ENCODE data around the gene RPS16.
A peak's percentile ranks its signal among the peaks of the same experiment; 100 is the strongest.

RPS16 gene

DNA sequence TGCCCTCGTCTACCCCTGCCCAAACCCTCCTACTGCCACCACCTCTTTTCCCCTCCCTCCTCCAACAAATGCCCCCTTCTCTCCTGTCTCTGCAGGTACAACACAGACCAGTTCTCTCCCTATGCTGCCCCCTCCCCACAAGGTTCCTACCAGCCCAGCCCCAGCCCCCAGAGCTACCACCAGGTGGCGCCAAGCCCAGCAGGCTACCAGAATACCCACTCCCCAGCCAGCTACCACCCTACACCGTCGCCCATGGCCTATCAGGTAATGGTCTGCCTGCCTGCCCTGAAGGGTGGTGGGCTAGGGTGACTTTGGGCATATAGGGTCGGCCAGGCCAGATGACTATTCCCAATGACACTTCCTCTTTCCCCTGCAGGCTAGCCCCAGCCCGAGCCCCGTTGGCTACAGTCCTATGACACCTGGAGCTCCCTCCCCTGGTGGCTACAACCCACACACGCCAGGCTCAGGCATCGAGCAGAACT is 38.4 kb upstream of the RPS16 start:
- H3K4me3 ChIP-seq: no peak overlapping the region
- no peak overlapping the region for H3K27ac ChIP-seq
- no peaks in the 10 kb centered on the region for H3K9me3 ChIP-seq (replicated peaks in 1 of 11)
- TF ChIP-seq Cebpa-rat (IDR thresholded peaks at IDR 0.05): no peak
- peaks cover 8 to 66% (median 55%) of the 10 kb centered on the region in 11 experiments; a peak in 20 of 22 replicates for H4K20me1 ChIP-seq
- no peak overlapping the region for H3K4me2 ChIP-seq
- no peaks in the 10 kb centered on the region for H3K27me3 ChIP-seq
- H3K4me1 ChIP-seq: peaks cover 0 to 9% (median 1%) of the 10 kb centered on the region in 10 experiments; a peak in 13 of 20 replicates
- H3K36me3 ChIP-seq: peaks cover 78 to 91% (median 85%) of the 10 kb centered on the region in 11 experiments
- no peak overlapping the region for H3K9ac ChIP-seq

DNA sequence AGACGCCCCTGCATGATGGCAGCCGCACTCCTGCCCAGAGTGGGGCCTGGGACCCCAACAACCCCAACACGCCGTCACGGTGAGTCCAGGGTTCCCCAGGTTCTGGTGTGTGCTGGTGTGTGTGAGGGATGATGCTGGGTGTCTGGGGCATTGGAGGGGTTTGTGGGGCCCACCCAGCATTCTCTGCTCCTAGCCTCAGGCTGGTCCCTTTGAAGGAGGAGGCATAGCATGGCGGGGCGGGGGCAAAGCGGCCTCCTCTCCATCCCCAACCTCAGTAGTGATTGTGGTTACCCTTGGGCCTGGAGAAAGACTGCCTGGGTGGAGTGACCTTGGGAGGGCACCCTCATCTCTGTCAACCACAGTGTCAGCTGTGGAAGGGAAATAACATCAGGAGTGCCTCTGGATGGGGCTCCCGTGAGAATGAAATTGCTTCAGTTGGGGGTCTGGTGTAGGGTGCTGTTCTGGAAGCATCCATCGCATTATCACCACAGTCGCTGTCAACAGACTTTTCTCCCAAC is 37.8 kb upstream of the RPS16 start:
- H3K4me2 ChIP-seq: no peak overlapping the region

DNA sequence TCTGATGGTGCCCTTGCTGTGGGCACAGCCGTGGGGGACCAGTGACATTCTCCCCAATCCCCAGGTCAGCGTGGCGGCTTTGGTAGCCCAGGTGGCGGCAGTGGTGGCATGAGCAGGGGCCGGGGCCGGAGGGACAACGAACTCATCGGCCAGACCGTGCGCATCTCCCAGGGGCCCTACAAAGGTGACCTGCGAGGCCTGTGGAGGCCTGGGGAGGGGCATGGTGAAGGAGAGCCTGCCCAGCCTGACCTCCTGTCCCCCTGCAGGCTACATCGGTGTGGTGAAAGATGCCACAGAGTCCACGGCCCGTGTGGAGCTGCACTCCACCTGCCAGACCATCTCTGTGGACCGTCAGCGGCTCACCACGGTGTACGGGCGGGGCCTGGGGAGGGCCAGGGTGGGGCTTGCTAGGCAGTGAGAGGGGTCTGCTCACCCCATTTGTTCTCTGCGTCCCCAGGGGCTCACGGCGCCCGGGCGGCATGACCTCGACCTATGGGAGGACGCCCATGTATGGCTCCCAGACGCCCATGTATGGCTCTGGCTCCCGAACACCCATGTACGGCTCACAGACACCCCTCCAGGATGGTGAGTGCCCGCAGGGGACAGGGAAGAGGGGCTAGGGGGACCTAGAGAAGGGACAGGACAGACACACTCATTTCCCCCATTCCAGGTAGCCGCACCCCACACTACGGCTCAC is 37.1 kb upstream of the RPS16 start:
- Histone ChIP-seq H3K4me3 (no peak overlapping the region), H3K4me1 (peaks cover 0 to 22% (median 13%) of the 10 kb centered on the region in 10 experiments; a peak in 16 of 20 replicates), H3K9me3 (replicated peaks in 1 of 11) (no peaks in the 10 kb centered on the region), H3K27me3 (no peaks in the 10 kb centered on the region), H3K36me3 (peaks cover 90 to 100% (median 98%) of the 10 kb centered on the region in 11 experiments), H3K4me2 (no peak overlapping the region), H3K27ac (no peak overlapping the region), H4K20me1 (peaks cover 13 to 78% (median 65%) of the 10 kb centered on the region in 11 experiments; a peak in 20 of 22 replicates), H3K9ac (peak overlapping the region in 1 of 11 experiments; percentile 23; a peak in 1 of 22 replicates)
- TF ChIP-seq Cebpa-rat (IDR thresholded peaks at IDR 0.05): no peak

More for the DNA sequence above, 37.8 kb upstream of the RPS16 start:
- Histone ChIP-seq H3K4me1 (peaks cover 0 to 16% (median 7%) of the 10 kb centered on the region in 10 experiments; a peak in 16 of 20 replicates), H3K36me3 (peaks cover 84 to 97% (median 91%) of the 10 kb centered on the region in 11 experiments), H3K27ac (no peak overlapping the region), H3K9me3 (replicated peaks in 1 of 11) (no peaks in the 10 kb centered on the region), H3K9ac (0 out of 22 replicates have a peak overlapping the region, but pooled peaks of 1 of the 11 experiments have one; percentile 9), H4K20me1 (peaks cover 13 to 72% (median 59%) of the 10 kb centered on the region in 11 experiments; a peak in 20 of 22 replicates), H3K4me3 (no peak overlapping the region), H3K27me3 (no peaks in the 10 kb centered on the region)
- no peak for TF ChIP-seq Cebpa-rat (IDR thresholded peaks at IDR 0.05)

DNA sequence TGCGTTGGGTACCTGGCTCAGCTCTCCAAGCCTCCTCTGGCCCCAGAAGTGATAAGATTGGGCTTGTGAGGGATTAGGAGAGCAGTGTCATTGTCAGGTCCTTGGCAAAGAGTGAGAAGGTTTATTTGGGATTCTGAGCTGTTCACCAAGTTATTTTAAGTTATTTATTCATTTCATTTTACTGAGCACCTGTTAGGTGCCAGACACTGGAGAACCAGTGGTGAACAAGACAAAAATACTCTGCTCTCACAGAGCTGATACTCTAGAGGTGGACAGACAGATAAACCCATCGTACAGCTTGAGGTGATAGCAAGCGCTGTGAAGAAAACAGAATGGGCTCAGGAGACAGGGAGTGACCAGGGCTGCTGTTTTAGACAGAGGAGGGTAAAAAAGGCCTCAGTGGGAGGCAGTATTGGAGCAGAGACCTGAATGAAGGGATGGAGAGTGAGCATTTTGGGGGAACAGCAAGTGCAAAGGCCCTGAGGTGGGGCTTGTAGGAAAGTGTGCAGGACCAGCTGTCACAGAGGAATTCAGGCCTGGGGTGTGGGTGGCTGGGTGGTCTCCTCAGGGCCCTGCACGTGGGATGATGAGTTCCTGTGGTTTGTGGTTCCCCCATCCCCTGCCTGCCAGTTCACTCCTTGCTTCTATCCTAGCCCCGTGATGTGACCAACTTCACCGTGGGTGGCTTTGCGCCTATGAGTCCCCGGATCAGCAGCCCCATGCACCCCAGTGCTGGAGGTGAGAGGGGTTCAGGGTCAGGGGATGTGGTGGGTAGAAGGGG is 36.2 kb upstream of the RPS16 start:
- peaks cover 13 to 85% (median 70%) of the 10 kb centered on the region in 11 experiments; a peak in 20 of 22 replicates for H4K20me1 ChIP-seq
- no peak overlapping the region for H3K4me3 ChIP-seq
- H3K4me2 ChIP-seq: no peak overlapping the region
- H3K9me3 ChIP-seq (replicated peaks in 1 of 11): no peaks in the 10 kb centered on the region
- no peak for TF ChIP-seq Cebpa-rat (IDR thresholded peaks at IDR 0.05)
- H3K27ac ChIP-seq: no peak overlapping the region
- no peaks in the 10 kb centered on the region for H3K27me3 ChIP-seq
- peak overlapping the region in 2 of 11 experiments; percentile 21 to 23; a peak in 3 of 22 replicates for H3K9ac ChIP-seq
- peaks cover 0 to 28% (median 20%) of the 10 kb centered on the region in 10 experiments; a peak in 16 of 20 replicates for H3K4me1 ChIP-seq
- peaks cover 98 to 100% (median 100%) of the 10 kb centered on the region in 11 experiments for H3K36me3 ChIP-seq

DNA sequence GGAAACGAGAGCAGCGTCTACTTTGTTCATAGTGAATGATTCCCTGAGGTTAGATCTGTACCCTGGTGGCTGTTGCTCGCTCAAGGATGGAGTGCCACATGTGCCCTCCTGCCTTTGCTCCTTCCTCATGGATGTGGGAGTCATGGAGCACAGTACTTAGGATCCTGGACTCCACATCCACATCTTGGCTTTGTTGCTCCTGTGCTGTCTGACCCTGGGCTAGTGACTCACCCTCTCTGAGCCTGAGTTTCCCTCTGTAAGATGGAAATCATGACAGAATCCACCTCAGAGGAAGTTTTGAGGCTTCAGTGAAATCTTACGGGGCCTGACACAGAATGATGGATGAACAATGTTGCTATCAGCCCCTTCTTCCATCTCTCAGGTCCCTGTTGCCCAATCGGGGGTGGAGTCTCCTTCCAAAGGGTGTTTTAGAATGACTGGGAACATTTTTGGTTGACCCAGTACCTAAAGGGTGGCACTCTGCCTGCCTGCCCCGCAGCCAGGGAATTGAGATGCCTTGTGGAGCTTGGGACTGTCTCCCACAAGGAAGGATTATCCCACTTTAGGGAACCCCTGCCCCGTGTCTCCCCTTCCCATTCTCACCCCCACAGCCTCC is 35.1 kb upstream of the RPS16 start:
- Histone ChIP-seq H3K9ac (peak overlapping the region in 1 of 11 experiments; percentile 11; a peak in 2 of 22 replicates), H3K27ac (no peak overlapping the region), H3K4me2 (no peak overlapping the region), H3K9me3 (replicated peaks in 1 of 11) (no peaks in the 10 kb centered on the region), H3K27me3 (no peaks in the 10 kb centered on the region), H3K4me3 (no peak overlapping the region), H3K4me1 (peaks cover 0 to 31% (median 20%) of the 10 kb centered on the region in 10 experiments; a peak in 16 of 20 replicates), H4K20me1 (peaks cover 15 to 93% (median 70%) of the 10 kb centered on the region in 11 experiments; a peak in 20 of 22 replicates), H3K36me3 (peaks cover 98 to 100% (median 100%) of the 10 kb centered on the region in 11 experiments)
- TF ChIP-seq Cebpa-rat (IDR thresholded peaks at IDR 0.05): no peak

DNA sequence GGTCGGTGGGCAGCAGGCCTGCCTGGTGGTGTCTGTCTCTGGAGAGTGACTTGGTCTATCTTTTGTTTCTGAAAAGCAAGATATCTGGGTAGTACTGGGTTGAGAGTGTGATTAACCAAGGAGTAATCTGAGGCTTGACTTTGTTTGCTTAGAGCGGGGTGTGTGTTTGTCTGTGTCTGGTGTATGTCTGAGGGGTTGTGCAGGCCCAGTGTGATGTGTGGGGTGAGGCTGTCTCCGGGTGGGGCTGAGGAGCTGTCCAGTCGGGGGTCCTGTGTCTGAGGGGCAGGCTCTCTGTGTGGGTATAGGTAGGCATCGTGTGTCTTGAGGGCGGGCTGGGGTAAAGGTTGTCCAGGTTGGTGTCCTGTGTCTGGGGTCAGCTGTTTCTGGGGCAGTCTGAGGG is 33.8 kb upstream of the RPS16 start:
- Histone ChIP-seq H3K9me3 (replicated peaks in 1 of 11) (no peaks in the 10 kb centered on the region), H3K27ac (no peak overlapping the region), H3K4me3 (no peak overlapping the region), H3K27me3 (no peaks in the 10 kb centered on the region), H3K4me2 (no peak overlapping the region), H3K36me3 (peaks cover 99 to 100% (median 100%) of the 10 kb centered on the region in 11 experiments), H3K4me1 (peaks cover 0 to 44% (median 27%) of the 10 kb centered on the region in 10 experiments; a peak in 16 of 20 replicates), H3K9ac (peak overlapping the region in 2 of 11 experiments; percentile 7 to 21; a peak in 2 of 22 replicates), H4K20me1 (peaks cover 25 to 100% (median 79%) of the 10 kb centered on the region in 11 experiments; a peak in 20 of 22 replicates)
- no peak for TF ChIP-seq Cebpa-rat (IDR thresholded peaks at IDR 0.05)

DNA sequence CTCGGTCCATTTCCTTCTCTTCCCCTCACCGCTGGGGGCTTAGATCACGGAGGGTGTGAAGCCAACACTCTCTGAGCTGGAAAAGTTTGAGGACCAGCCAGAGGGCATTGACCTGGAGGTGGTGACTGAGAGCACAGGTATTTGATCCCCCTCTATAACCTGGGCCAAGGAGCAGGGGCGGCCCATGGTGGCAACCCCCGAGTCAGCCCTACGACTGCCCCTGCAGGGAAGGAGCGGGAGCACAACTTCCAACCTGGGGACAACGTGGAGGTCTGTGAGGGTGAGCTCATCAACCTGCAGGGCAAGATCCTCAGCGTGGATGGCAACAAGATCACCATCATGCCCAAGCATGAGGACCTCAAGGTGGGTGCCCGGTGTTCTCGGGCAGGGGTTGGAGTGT is 33.3 kb upstream of the RPS16 start:
- H3K27me3 ChIP-seq: no peaks in the 10 kb centered on the region
- H3K9ac ChIP-seq: peak overlapping the region in 5 of 11 experiments; percentile 0 to 48 (median 21); a peak in 3 of 22 replicates
- peak overlapping the region in 4 of 11 experiments; percentile 19 to 38 (median 32); a peak in 3 of 22 replicates for H3K27ac ChIP-seq
- H3K4me1 ChIP-seq: peaks cover 0 to 48% (median 29%) of the 10 kb centered on the region in 10 experiments; a peak in 16 of 20 replicates
- peaks cover 100% of the 10 kb centered on the region in 11 experiments for H3K36me3 ChIP-seq
- H4K20me1 ChIP-seq: peaks cover 24 to 100% (median 79%) of the 10 kb centered on the region in 11 experiments; a peak in 20 of 22 replicates
- H3K4me3 ChIP-seq: no peak overlapping the region
- H3K4me2 ChIP-seq: peak overlapping the region in 8 of 11 experiments; percentile 33 to 72 (median 59); a peak in 13 of 22 replicates
- H3K9me3 ChIP-seq (replicated peaks in 1 of 11): no peaks in the 10 kb centered on the region
- TF ChIP-seq Cebpa-rat (IDR thresholded peaks at IDR 0.05): no peak

DNA sequence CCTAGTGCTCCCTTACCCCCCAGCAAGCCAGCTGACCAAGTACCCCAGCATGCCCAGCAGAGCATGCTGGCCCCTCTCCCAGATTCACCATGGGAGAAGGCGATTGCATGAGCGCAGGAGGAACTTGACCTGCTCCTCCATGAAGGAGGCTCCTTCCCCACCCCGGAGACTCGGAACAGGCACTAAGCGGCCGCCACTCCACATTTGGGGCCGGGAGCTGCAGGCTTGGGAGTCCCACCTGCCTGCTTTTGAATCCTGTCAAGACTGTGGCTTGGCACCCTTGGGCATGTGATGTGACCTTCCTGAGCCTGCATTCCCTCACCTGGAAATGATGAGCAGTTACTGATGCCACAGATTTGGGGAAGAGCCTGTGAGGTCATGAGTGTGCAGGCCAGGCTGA is 32.2 kb upstream of the RPS16 start:
- Histone ChIP-seq H3K27ac (no peak overlapping the region), H3K36me3 (peaks cover 98 to 100% (median 100%) of the 10 kb centered on the region in 11 experiments)

More for the DNA sequence above, 32.2 kb upstream of the RPS16 start:
- peaks cover 25 to 100% (median 79%) of the 10 kb centered on the region in 11 experiments; a peak in 20 of 22 replicates for H4K20me1 ChIP-seq
- no peak overlapping the region for H3K4me3 ChIP-seq
- no peaks in the 10 kb centered on the region for H3K9me3 ChIP-seq (replicated peaks in 1 of 11)
- peak overlapping the region in 3 of 11 experiments; percentile 0 to 48 (median 24); a peak in 5 of 22 replicates for H3K9ac ChIP-seq
- H3K4me2 ChIP-seq: peak overlapping the region in 8 of 11 experiments; percentile 33 to 72 (median 59); a peak in 15 of 22 replicates
- peaks cover 0 to 48% (median 29%) of the 10 kb centered on the region in 10 experiments; a peak in 16 of 20 replicates for H3K4me1 ChIP-seq
- H3K27me3 ChIP-seq: no peaks in the 10 kb centered on the region
- no peak for TF ChIP-seq Cebpa-rat (IDR thresholded peaks at IDR 0.05)
